K562 (cell line): ENCODE results near the gene CADPS2. TPM values are rescaled to one million over a fixed set of nuclear protein-coding genes. Genes with fewer than 3 reads are reported as not detected.

ENCODE experiments used
- ATAC-seq: fragments of 200-7000 bp; cut with Tn5 transposase; 3 replicates; pipeline ENCODE4 v1.9.1; 2020; ENCODE audit warnings: moderate library complexity
- BruUV-seq: library from RNA; stranded (reverse); fragments of 400-500 nt; replicated peaks from 2 replicates; lab custom pipeline; 2021; lab: Mats Ljungman, UMichigan
- CTCF ChIA-PET: fragments of 300-600 bp; formaldehyde crosslinking; extraction: SDS; loops from one replicate; lab custom pipeline; 2021; ENCODE audit warnings: low intra/inter-chr PET ratio; lab: Yijun Ruan, JAX
- POLR2A ChIA-PET: fragments of 300-600, 350-650 bp; sonication (Branson Sonifier 250); formaldehyde crosslinking; extraction: SDS; loops from one replicate; lab custom pipeline; 2021; ENCODE audit warnings: antibody characterized with exemption, inconsistent platforms; lab: Yijun Ruan, JAX
- DNase-seq, 4 experiments: peaks; one replicate each; pipeline versions ENCODE4 v3.0.0 to v3.0.0-alpha.2; 2011 to 2018; ENCODE audit warnings: low spot score in 3 of 4, mixed read lengths in 3 of 4; ENCODE audit errors: extremely low read depth in 1 of 4
- FAIRE-seq: peaks from 2 replicates; lab custom pipeline; 2011; peaks lifted over from hg19 to GRCh38; lab: Jason Lieb, UNC
- H2AFZ ChIP-seq: 2 replicates; pipeline ENCODE4 v1.6.0; 2011; ENCODE audit warnings: low read depth, low read length, control low read depth, inconsistent platforms
- H3K27ac ChIP-seq: fragments of 200-600 bp; 3 replicates; pipeline ENCODE4 v1.8.0; 2011; ENCODE audit warnings: low read depth, mild to moderate bottlenecking, control low read depth, inconsistent platforms, low read length, moderate library complexity, mixed read lengths; ENCODE audit errors: extremely low read depth
- H3K27me3 ChIP-seq, 2 experiments: fragments of 300-600 bp in 1 of 2; 2 replicates in 1 of 2; 3 replicates in 1 of 2; pipeline versions ENCODE4 v1.6.0 to v1.8.0; 2011; ENCODE audit warnings: inconsistent platforms in 2 of 2, low read length in 2 of 2, mild to moderate bottlenecking in 1 of 2, mixed read lengths in 1 of 2, moderate library complexity in 1 of 2; ENCODE audit not compliant: control insufficient read depth in 2 of 2, insufficient read depth in 2 of 2
- H3K36me3 ChIP-seq: fragments of 300-600 bp; 3 replicates; pipeline ENCODE4 v1.8.0; 2011; ENCODE audit warnings: mild to moderate bottlenecking, low read length, inconsistent platforms; ENCODE audit not compliant: control insufficient read depth, insufficient read depth
- H3K4me1 ChIP-seq, 2 experiments: fragments of 200-600 bp in 1 of 2; replicated peaks in 1 of 2; 2 replicates in 1 of 2; 3 replicates in 1 of 2; pipeline versions ENCODE4 v1.5.1 to v1.8.0; 2011; ENCODE audit warnings: inconsistent platforms in 2 of 2, low read length in 2 of 2, mild to moderate bottlenecking in 1 of 2, mixed read lengths in 1 of 2, moderate library complexity in 1 of 2; ENCODE audit not compliant: control insufficient read depth in 2 of 2, insufficient read depth in 2 of 2
- H3K4me2 ChIP-seq: 2 replicates; pipeline ENCODE4 v1.6.1; 2011; ENCODE audit warnings: low read length, control low read depth, inconsistent platforms, mixed read lengths; ENCODE audit not compliant: insufficient read depth
- H3K4me3 ChIP-seq: fragments of 200-600 bp; sonication (generic), shearing (Covaris generic); 2 replicates; pipeline ENCODE4 v1.5.1; 2016; ENCODE audit warnings: control low read depth, inconsistent platforms
- H3K79me2 ChIP-seq: fragments of 200-600 bp; 3 replicates; pipeline ENCODE4 v1.8.0; 2011; ENCODE audit warnings: low read length, inconsistent platforms; ENCODE audit not compliant: control insufficient read depth, insufficient read depth
- H3K9ac ChIP-seq, 2 experiments: 2 replicates each; pipeline versions ENCODE4 v1.6.0 to v1.6.1; 2011; ENCODE audit warnings: low read depth in 2 of 2, low read length in 2 of 2, control low read depth in 1 of 2, inconsistent platforms in 1 of 2, mild to moderate bottlenecking in 1 of 2, mixed read lengths in 1 of 2; ENCODE audit not compliant: insufficient read depth in 1 of 2
- H3K9me1 ChIP-seq: one replicate; pipeline ENCODE4 v1.6.0; 2011; ENCODE audit warnings: inconsistent platforms, mild to moderate bottlenecking, low read length, moderate library complexity; ENCODE audit not compliant: control insufficient read depth, insufficient read depth
- H3K9me3 ChIP-seq: replicated peaks from 2 replicates; pipeline ENCODE4 v1.5.1; 2011; ENCODE audit warnings: low read depth, low read length, inconsistent platforms; ENCODE audit not compliant: control insufficient read depth, insufficient read depth
- H4K20me1 ChIP-seq: replicated peaks from 2 replicates; pipeline ENCODE4 v1.6.1; 2011; ENCODE audit warnings: low read length, inconsistent platforms, mixed read lengths; ENCODE audit not compliant: control insufficient read depth, insufficient read depth
- CTBP1 ChIP-seq: fragments of 450-650 bp; IDR thresholded peaks from 2 replicates; pipeline ENCODE4 v1.6.1; 2016; ENCODE audit warnings: borderline replicate concordance
- ETV6 ChIP-seq, 3 experiments: fragments of 150-350 bp in 1 of 3; sonication (generic) in 1 of 3; formaldehyde crosslinking in 1 of 3; IDR thresholded peaks; 2 replicates each; pipeline versions ENCODE4 v1.6.1 to v1.8.0; 2014 to 2022; ENCODE audit warnings: borderline replicate concordance in 2 of 3, low read depth in 2 of 3, antibody characterized with exemption in 1 of 3, low read length in 1 of 3, mild to moderate bottlenecking in 1 of 3, missing genetic modification reagents in 1 of 3
- FOXA1 ChIP-seq: fragments of 450-650 bp; IDR thresholded peaks from 2 replicates; pipeline ENCODE4 v1.6.1; 2016; ENCODE audit warnings: mild to moderate bottlenecking, borderline replicate concordance
- HBP1 ChIP-seq: fragments of 450-650 bp; formaldehyde crosslinking; IDR thresholded peaks from 2 replicates; pipeline ENCODE4 v1.4.0; 2022; ENCODE audit warnings: missing genetic modification characterization
- JUNB ChIP-seq: fragments of 450-650 bp; formaldehyde crosslinking; conservative IDR thresholded peaks from 2 replicates; pipeline ENCODE4 v1.4.0; 2020; ENCODE audit warnings: mild to moderate bottlenecking
- KDM2B ChIP-seq: fragments of 250-450 bp; sonication (Bioruptor Pico); IDR thresholded peaks from 2 replicates; pipeline ENCODE4 v1.8.0; 2021; ENCODE audit warnings: mild to moderate bottlenecking, moderate library complexity
- POLR3A ChIP-seq: IDR thresholded peaks from 2 replicates; pipeline ENCODE4 v1.6.1; 2011; ENCODE audit warnings: borderline replicate concordance, mild to moderate bottlenecking, moderate library complexity; ENCODE audit not compliant: insufficient read length, insufficient read depth; ENCODE audit errors: extremely low read depth
- REST ChIP-seq, 2 experiments: fragments of 450-650 bp; formaldehyde crosslinking in 1 of 2; IDR thresholded peaks; 2 replicates each; pipeline versions ENCODE4 v1.4.0 to v1.6.1; 2014 to 2020; ENCODE audit warnings: mild to moderate bottlenecking in 2 of 2, borderline replicate concordance in 1 of 2, low read depth in 1 of 2
- ZFP36 ChIP-seq: fragments of 150-350 bp; IDR thresholded peaks from 2 replicates; pipeline ENCODE4 v1.6.1; 2018; ENCODE audit warnings: low read length, low read depth; ENCODE audit not compliant: partially characterized antibody
- ZNF143 ChIP-seq: sonication (generic); formaldehyde crosslinking; IDR thresholded peaks from 2 replicates; pipeline ENCODE4 v1.9.0; 2022; ENCODE audit warnings: mild to moderate bottlenecking, missing genetic modification reagents
- ZNF707 ChIP-seq: fragments of 250-450 bp; sonication (Bioruptor Pico); conservative IDR thresholded peaks from 2 replicates; pipeline ENCODE4 v1.8.0; 2022; ENCODE audit warnings: inconsistent platforms, mild to moderate bottlenecking, moderate library complexity
- WGBS: fragments of 100-300 bp; shearing (Covaris generic); methylation state at CpG from one replicate; pipeline ENCODE4 v1.1.6; 2016; ENCODE audit warnings: low coverage, mixed read lengths; ENCODE audit not compliant: insufficient coverage; ENCODE audit errors: missing lambda C conversion rate; 5-methylcytosine and 5-hydroxymethylcytosine counted together
- in situ Hi-C: fragments of 300-500 bp; cut with MboI; formaldehyde crosslinking; loops from 4 replicates; pipeline ENCODE4 v1.15.0; 2018; ENCODE audit warnings: inconsistent platforms, mixed read lengths
- intact Hi-C: fragments of 100-400 bp; cut with micrococcal nuclease; formaldehyde crosslinking; loops from 2 replicates; pipeline ENCODE4 v1.14.2; 2022
- polyA plus RNA-seq, 8 experiments: library from polyadenylated mRNA; depleted of rRNA in 4 of 8; stranded (reverse) in 5 of 8; unstranded in 3 of 8; fragments of >200 nt; fragmentation: Nextera tagmentation in 2 of 8; fragmentation: Illumina TruSeq in 1 of 8; extraction: Ambion mirVana in 2 of 8; extraction: Trizol in 1 of 8; gene quantifications; 2 replicates each; pipeline versions ENCODE4 v1.2.1 to v1.2.3, GENCODE V29; 2011 to 2014; ENCODE audit warnings: inconsistent platforms in 1 of 8, missing spikeins in 1 of 8
- total RNA-seq, 7 experiments: library from RNA; depleted of rRNA in 6 of 7; stranded (reverse); fragments of >200 nt in 6 of 7; fragmentation: Illumina TruSeq in 2 of 7; extraction: Trizol in 2 of 7; gene quantifications; 2 replicates each; pipeline versions ENCODE4 v1.2.1 to v1.2.3, GENCODE V29; 2011 to 2021; ENCODE audit warnings: low replicate concordance in 1 of 7

The CADPS2 gene
- total and polyA plus RNA-seq, 9 of the 15 experiments (the other 6 are each of a cell fraction or from before 2014, with no cell fraction given), result 0.03 to 0.14 (median 0.04) TPM; not detected in 1

DNA sequence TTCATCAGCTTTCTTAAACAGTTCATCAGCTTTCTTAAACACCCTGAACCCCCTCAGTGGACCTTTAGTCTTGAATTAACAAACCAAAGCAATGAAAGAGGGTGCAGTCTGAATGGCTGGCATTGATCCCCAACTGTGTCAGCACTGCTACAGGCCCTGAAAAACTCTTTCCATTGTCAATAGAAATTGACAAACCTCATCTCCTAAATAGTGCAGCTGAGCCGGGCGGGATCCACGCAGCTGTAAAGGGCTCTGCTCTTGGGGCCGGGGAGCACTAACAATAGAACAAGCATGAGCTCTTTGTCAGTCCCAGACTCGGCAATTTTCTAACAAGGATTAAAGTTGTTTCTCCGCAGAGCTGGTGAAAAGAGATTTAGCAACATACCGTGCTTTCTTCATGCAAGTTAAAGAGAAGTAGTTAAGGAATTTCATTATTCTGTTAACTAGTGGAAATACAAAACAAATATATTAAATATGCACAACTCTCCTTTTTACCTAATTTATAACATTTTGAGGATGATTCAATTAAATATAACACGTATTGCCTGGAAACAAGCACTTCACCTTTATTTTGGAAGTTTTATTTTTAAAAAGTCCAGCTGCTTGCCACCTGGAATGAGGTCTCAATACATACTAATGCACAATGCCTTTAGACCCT lies 557.0 kb downstream of the CADPS2 start:
- Histone ChIP-seq H3K4me2 (no peak overlapping the region), H3K4me3 (no peak overlapping the region), H3K27me3 (no peaks in the 10 kb centered on the region), H3K36me3 (no peaks in the 10 kb centered on the region), H3K9ac (no peak overlapping the region), H2AFZ (no peak overlapping the region), H4K20me1 (no peaks in the 10 kb centered on the region), H3K4me1 (no peaks in the 10 kb centered on the region), H3K79me2 (no peaks in the 10 kb centered on the region), H3K9me1 (no peaks in the 10 kb centered on the region), H3K9me3 (no peaks in the 10 kb centered on the region), H3K27ac (no peak overlapping the region)
- in situ Hi-C loops (no loop called here), intact Hi-C loops (no loop called here)
- FAIRE-seq, result no peak
- ChIA-PET POLR2A (no interaction called here), CTCF (no interaction called here)
- WGBS, result under 1% methylated on average over 8 of the region's 8 CpGs
- no TSS peak for BruUV-seq
- no peak for ATAC-seq
- DNase-seq, result no peak
- TF ChIP-seq HBP1 (CRISPR knock-in tag) (no peak), ETV6 (IDR thresholded peaks at IDR 0.05; ENCODE audit: borderline replicate concordance in 1 of 2, low read depth in 2 of 2, low read length in 1 of 2) (no peak), ETV6 (CRISPR knock-in tag; IDR thresholded peaks at IDR 0.05; ENCODE audit: borderline replicate concordance) (no peak), REST (IDR thresholded peaks at IDR 0.05; ENCODE audit: borderline replicate concordance) (no peak), REST (CRISPR knock-in tag; IDR thresholded peaks at IDR 0.05; ENCODE audit: low read depth) (no peak), FOXA1 (no peak), KDM2B (no peak), ZNF707 (no peak), ZFP36 (no peak), POLR3A (no peak), JUNB (CRISPR knock-in tag) (no peak), ZNF143 (CRISPR knock-in tag) (no peak), CTBP1 (no peak)
